ENCODE data around the gene CDHR1. TPM values are rescaled to one million over a fixed set of nuclear protein-coding genes. Genes with fewer than 3 reads are reported as not detected.

CDHR1 gene
- total and polyA plus RNA-seq, 5 donors: 2.4 to 9.1 (median 3.6) TPM

- intact Hi-C loops (cut with DNase I): loop anchor here in 2 of 4 donors (5.0 to 10.0 kb wide), 2 partner anchors 105 to 107 kb away; no protein-coding TSS in a partner anchor
- no peaks in the 10 kb centered on the region for H3K4me1 ChIP-seq (ENCODE audit: control insufficient read depth, insufficient read depth, low read length)
- no peaks in the 10 kb centered on the region for H3K27me3 ChIP-seq (ENCODE audit: control insufficient read depth, insufficient read depth)
- H3K9me3 ChIP-seq (ENCODE audit: control insufficient read depth, low read length): no peaks in the 10 kb centered on the region
- H3K4me3 ChIP-seq (ENCODE audit: low read length): no peak overlapping the region
- WGBS: 42% methylated on average over 7 of the region's 7 CpGs
- H3K27ac ChIP-seq (ENCODE audit: low read length): no peak overlapping the region
- DNase-seq: peak; percentile 38 to 68 (median 66)
- peak in 1 of 2 donors; percentile 46 for ATAC-seq
Measured at GRCh38 chr10:84267503-84268126, 73.3 kb downstream of the CDHR1 start.

- no peak overlapping the region for H3K4me3 ChIP-seq (ENCODE audit: low read length)
- H3K27me3 ChIP-seq (ENCODE audit: control insufficient read depth, insufficient read depth): no peaks in the 10 kb centered on the region
- ATAC-seq (no peak), DNase-seq (no peak)
- H3K4me1 ChIP-seq (ENCODE audit: control insufficient read depth, insufficient read depth, low read length): no peaks in the 10 kb centered on the region
- no peaks in the 10 kb centered on the region for H3K9me3 ChIP-seq (ENCODE audit: control insufficient read depth, low read length)
- WGBS: 70% methylated on average over 1 of the region's 1 CpG
- intact Hi-C loops (cut with DNase I): loop anchor here in 2 of 4 donors (5.0 to 10.0 kb wide), 2 partner anchors 103 to 106 kb away; no protein-coding TSS in a partner anchor
- no peak overlapping the region for H3K27ac ChIP-seq (ENCODE audit: low read length)
Measured at GRCh38 chr10:84269162-84269561, 74.8 kb downstream of the CDHR1 start.

Other genes with a start within 250 kb of the CDHR1 start
- 100 to 1,000 TPM; 274 to 310 (median 296) TPM for gene GHITM, start 55.0 kb upstream of the CDHR1 start, total RNA-seq
- gene GHITM, start 55.0 kb upstream of the CDHR1 start, polyA plus RNA-seq: 430 TPM
- not detected for gene GPR15LG, start 20.7 kb upstream of the CDHR1 start, total RNA-seq
- gene GPR15LG, start 20.7 kb upstream of the CDHR1 start, polyA plus RNA-seq: not detected
- not detected for gene LRIT2, start 31.0 kb downstream of the CDHR1 start, total RNA-seq
- gene LRIT2, start 31.0 kb downstream of the CDHR1 start, polyA plus RNA-seq: not detected
- under 1 TPM in 1 of 4 donors, not detected in 3; 0.09 TPM for gene LRIT1, start 47.0 kb downstream of the CDHR1 start, total RNA-seq
- not detected for gene LRIT1, start 47.0 kb downstream of the CDHR1 start, polyA plus RNA-seq
- under 1 TPM in 3 of 4 donors, not detected in 1; 0.36 to 0.79 (median 0.49) TPM for gene RGR, start 50.5 kb downstream of the CDHR1 start, total RNA-seq
- 2.2 TPM for gene RGR, start 50.5 kb downstream of the CDHR1 start, polyA plus RNA-seq
- gene CCSER2, start 134.1 kb downstream of the CDHR1 start, total RNA-seq: 100 to 1,000 TPM; 119 to 176 (median 153) TPM
- 30.7 TPM for gene CCSER2, start 134.1 kb downstream of the CDHR1 start, polyA plus RNA-seq

Data from right cardiac atrium (tissue), 5 donors.